Stomach smooth muscle (tissue), 2 donors: ENCODE measurements around the gene SLC7A8.
"Not testable (repeated sequence)": the region's sequence is repeated elsewhere in the genome, so short reads cannot be mapped to it uniquely, and the experiment has no call there.

Experiments
- H3K27ac ChIP-seq: one replicate; pipeline ENCODE4 v1.7.0; 2013; ENCODE audit warnings: mild to moderate bottlenecking, low read length, inconsistent platforms
- H3K27me3 ChIP-seq, 2 donors: one replicate each; pipeline ENCODE4 v1.7.0; 2013; ENCODE audit warnings: low read length in 2 of 2; ENCODE audit not compliant: insufficient read depth in 2 of 2, control insufficient read depth in 1 of 2
- H3K36me3 ChIP-seq, 2 donors: one replicate each; pipeline ENCODE4 v1.7.0; 2013; ENCODE audit warnings: low read length in 2 of 2; ENCODE audit not compliant: control insufficient read depth in 2 of 2, insufficient read depth in 2 of 2
- H3K4me1 ChIP-seq: one replicate; pipeline ENCODE4 v1.7.0; 2013; ENCODE audit warnings: low read length; ENCODE audit not compliant: control insufficient read depth, insufficient read depth
- H3K4me3 ChIP-seq, 2 donors: one replicate each; pipeline ENCODE4 v1.7.0; 2013; ENCODE audit warnings: low read length in 2 of 2
- H3K9ac ChIP-seq, 2 donors: one replicate each; pipeline ENCODE4 v1.7.0; 2013; ENCODE audit warnings: low read length in 2 of 2, mild to moderate bottlenecking in 1 of 2
- H3K9me3 ChIP-seq, 2 donors: one replicate each; pipeline ENCODE4 v1.7.0; 2013; ENCODE audit warnings: low read length in 2 of 2; ENCODE audit not compliant: control insufficient read depth in 2 of 2
- donor health status: healthy.
- donor health status: Pancreatic carcinoma.

Gene SLC7A8

GRCh38 chr14:23207146-23207540, 23.7 kb upstream of the SLC7A8 start:
- Histone ChIP-seq H3K27ac (no peak overlapping the region), H3K9ac (no peak overlapping the region), H3K27me3 (peaks cover 0 to 3% of the 10 kb centered on the region in 2 donors), H3K4me1 (no peaks in the 10 kb centered on the region), H3K9me3 (no peaks in the 10 kb centered on the region), H3K36me3 (no peaks in the 10 kb centered on the region), H3K4me3 (no peak overlapping the region)

- Histone ChIP-seq H3K9me3 (no peaks in the 10 kb centered on the region), H3K27me3 (peaks cover 0 to 3% of the 10 kb centered on the region in 2 donors), H3K9ac (no peak overlapping the region)
Observed at GRCh38 chr14:23206422-23207145, 23.1 kb upstream of the SLC7A8 start.

DNA sequence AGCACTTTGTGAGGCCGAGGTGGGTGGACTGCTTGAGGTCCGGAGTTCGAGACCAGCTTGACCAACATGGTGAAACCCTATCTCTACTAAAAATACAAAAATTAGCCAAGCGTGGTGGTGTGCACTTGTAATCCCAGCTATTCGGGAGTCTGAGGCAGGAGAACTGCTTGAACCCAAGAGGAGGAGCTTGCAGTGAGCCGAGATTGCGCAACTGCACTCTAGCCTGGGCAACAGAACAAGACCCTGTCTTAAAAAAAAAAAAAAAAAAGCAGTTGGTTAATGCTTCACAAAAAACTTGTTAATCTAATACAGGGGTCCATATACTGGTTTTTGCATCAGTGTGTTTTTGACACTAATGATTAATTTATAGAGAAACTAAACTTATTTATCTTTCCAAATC, 18.5 kb upstream of the SLC7A8 start:
- H3K36me3 ChIP-seq: no peaks in the 10 kb centered on the region
- H3K9ac ChIP-seq: no peak overlapping the region
- no peak overlapping the region for H3K27ac ChIP-seq
- no peaks in the 10 kb centered on the region for H3K4me1 ChIP-seq
- no peaks in the 10 kb centered on the region for H3K27me3 ChIP-seq
- no peaks in the 10 kb centered on the region for H3K9me3 ChIP-seq
- no peak overlapping the region for H3K4me3 ChIP-seq

More at GRCh38 chr14:23206422-23207145, 23.1 kb upstream of the SLC7A8 start:
- Histone ChIP-seq H3K4me1 (no peaks in the 10 kb centered on the region), H3K27ac (no peak overlapping the region), H3K4me3 (no peak overlapping the region), H3K36me3 (no peaks in the 10 kb centered on the region)

DNA sequence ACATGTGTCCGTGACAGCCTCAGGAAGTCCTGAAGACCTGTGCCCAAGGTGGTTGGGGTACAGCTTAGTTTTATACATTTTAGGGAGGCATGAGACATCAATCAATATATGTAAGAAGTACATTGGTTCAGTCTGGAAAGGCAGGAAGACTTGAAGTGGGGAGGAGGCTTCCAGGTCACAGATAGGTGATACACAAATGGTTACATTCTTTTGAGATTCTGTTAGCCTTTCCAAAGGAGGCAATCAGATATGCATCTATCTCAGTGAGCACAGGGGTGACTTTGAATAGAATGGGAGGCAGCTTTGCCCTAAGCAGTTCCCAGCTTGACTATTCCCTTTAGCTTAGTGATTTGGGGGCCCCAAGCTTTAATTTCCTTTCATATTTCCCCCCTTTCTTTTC, 15.7 kb upstream of the SLC7A8 start:
- not testable (repeated sequence) for H3K36me3 ChIP-seq, H3K4me3 ChIP-seq, H3K27me3 ChIP-seq, H3K9ac ChIP-seq, H3K27ac ChIP-seq, H3K4me1 ChIP-seq, H3K9me3 ChIP-seq

- H3K4me1 ChIP-seq, H3K27me3 ChIP-seq: not testable (repeated sequence)
Observed at GRCh38 chr14:23196487-23196886, 13.0 kb upstream of the SLC7A8 start.

DNA sequence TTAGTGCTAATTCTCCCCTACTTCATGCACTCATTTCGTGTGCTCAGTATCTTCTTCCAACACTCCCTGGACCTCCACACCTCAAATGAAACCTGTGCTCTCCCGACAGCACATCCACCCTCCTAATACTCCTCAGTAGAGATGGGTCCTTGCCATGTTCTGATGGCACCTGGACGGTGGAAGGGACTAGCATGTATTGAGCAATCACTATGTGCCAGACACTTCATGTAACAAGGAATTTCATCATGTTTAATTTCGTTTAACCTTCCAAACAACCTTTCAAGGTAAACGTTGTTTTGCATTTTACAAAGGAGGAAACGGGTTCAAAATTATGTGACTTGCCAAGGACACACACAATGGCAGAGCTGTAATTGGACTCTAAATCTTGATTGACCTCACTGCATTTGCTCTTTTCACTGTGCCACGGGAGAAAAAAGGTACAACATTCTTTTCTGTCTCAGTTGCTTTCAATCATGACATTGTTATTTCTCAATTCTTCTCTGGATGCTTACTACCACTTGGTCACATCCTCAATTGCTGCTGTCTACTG, 12.2 kb upstream of the SLC7A8 start:
- no peaks in the 10 kb centered on the region for H3K36me3 ChIP-seq
- no peaks in the 10 kb centered on the region for H3K4me1 ChIP-seq
- H3K27me3 ChIP-seq: no peaks in the 10 kb centered on the region
- H3K4me3 ChIP-seq: no peak overlapping the region
- H3K9me3 ChIP-seq: no peaks in the 10 kb centered on the region
- no peak overlapping the region for H3K27ac ChIP-seq
- H3K9ac ChIP-seq: no peak overlapping the region

More at GRCh38 chr14:23196487-23196886, 13.0 kb upstream of the SLC7A8 start:
- H3K9me3 ChIP-seq, H3K27ac ChIP-seq, H3K4me3 ChIP-seq, H3K9ac ChIP-seq, H3K36me3 ChIP-seq: not testable (repeated sequence)

- H3K4me3 ChIP-seq: no peak overlapping the region
- no peaks in the 10 kb centered on the region for H3K36me3 ChIP-seq
- H3K9ac ChIP-seq: no peak overlapping the region
- no peaks in the 10 kb centered on the region for H3K4me1 ChIP-seq
- H3K9me3 ChIP-seq: no peaks in the 10 kb centered on the region
- H3K27ac ChIP-seq: no peak overlapping the region
- no peaks in the 10 kb centered on the region for H3K27me3 ChIP-seq
Observed at GRCh38 chr14:23193432-23193831, 10.0 kb upstream of the SLC7A8 start.

DNA sequence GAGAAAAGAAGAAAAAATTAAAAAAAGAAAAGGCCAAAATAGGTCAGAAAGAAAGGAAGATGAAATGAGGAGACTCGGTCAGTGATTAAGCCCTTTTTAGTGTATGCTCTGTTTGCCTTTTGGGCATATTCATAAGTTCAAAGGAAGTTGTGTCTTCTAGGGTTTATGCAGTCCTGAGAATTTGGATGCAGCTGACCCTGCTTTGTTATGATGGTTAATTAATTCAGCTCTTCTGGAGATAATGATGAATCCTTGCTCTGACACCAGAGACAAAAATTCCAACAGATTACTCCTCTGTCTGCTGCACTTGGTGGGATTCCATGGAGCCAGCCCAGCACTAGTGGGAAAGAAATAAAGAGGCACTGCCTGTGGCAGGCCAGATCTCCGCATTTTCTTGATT, 4.5 kb upstream of the SLC7A8 start:
- Histone ChIP-seq H3K27ac (no peak overlapping the region), H3K4me1 (no peaks in the 10 kb centered on the region), H3K9me3 (no peaks in the 10 kb centered on the region), H3K4me3 (no peak overlapping the region), H3K27me3 (no peaks in the 10 kb centered on the region), H3K9ac (no peak overlapping the region), H3K36me3 (no peaks in the 10 kb centered on the region)

DNA sequence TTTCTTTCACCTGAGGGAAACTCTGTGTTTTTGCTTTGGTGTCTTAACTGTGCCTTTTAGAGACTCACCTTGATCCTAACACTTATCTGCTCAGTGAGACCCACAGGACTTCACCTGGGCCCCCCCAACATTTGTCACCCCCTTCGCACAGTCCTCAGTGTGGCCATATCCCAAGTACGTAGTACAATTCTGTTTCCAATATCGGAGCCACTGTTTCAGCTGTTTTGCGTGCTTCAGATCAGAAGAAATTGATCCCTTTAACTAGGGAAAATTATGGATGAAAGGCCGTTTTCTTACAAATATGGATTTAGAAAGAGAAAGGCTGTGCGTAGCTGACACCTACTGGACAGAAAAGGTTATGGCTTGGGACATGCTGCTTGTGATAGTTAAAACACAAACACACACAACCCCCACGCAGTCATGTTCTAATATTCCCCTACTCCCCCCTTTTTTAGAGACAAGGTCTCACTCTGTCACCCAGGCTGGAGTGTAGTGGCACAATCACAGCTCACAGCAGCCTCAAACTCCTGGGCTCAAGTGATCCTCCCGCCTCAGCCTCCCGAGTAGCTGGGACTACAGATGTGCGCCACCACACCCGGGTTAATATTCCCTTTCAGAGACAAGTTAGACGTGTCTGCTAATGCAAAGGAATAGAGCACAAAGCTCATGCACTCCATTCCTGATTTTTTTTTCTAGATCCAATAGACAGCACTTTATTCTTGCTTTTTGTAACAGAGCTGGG, 3.6 kb upstream of the SLC7A8 start:
- Histone ChIP-seq H3K27me3 (no peaks in the 10 kb centered on the region), H3K36me3 (no peaks in the 10 kb centered on the region), H3K4me1 (peaks cover 5% of the 10 kb centered on the region), H3K9me3 (no peaks in the 10 kb centered on the region), H3K4me3 (no peak overlapping the region), H3K9ac (no peak overlapping the region), H3K27ac (no peak overlapping the region)

GRCh38 chr14:23185063-23185462, 1.6 kb upstream of the SLC7A8 start:
- no peaks in the 10 kb centered on the region for H3K9me3 ChIP-seq
- H3K36me3 ChIP-seq: no peaks in the 10 kb centered on the region
- H3K27me3 ChIP-seq: no peaks in the 10 kb centered on the region
- H3K9ac ChIP-seq: no peak overlapping the region
- H3K27ac ChIP-seq: no peak overlapping the region
- no peak overlapping the region for H3K4me3 ChIP-seq
- peaks cover 13% of the 10 kb centered on the region for H3K4me1 ChIP-seq

DNA sequence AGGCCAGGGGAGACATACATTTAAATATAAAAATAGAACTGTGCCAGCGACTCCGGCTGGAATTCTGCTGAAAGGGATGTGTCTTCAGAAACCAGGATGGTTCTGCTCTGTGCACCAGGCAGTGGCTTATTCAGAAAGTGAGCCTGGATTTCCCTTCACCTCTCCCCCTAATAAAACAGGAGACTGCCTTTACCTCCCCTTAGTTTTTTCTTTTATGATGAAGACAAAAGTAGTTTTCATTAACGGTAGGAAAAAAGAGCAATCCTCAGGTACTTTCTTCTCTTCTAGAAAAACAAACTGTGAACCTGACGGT, 346 bp downstream of the SLC7A8 start:
- Histone ChIP-seq H3K4me3 (peak overlapping the region; percentile 77 to 82), H3K9me3 (no peaks in the 10 kb centered on the region), H3K36me3 (no peaks in the 10 kb centered on the region), H3K27ac (peak overlapping the region; percentile 11), H3K27me3 (no peaks in the 10 kb centered on the region), H3K4me1 (peaks cover 13% of the 10 kb centered on the region), H3K9ac (peak overlapping the region; percentile 30 to 68)
